ENCODE measurements around the gene SLC25A31.

The SLC25A31 gene

DNA sequence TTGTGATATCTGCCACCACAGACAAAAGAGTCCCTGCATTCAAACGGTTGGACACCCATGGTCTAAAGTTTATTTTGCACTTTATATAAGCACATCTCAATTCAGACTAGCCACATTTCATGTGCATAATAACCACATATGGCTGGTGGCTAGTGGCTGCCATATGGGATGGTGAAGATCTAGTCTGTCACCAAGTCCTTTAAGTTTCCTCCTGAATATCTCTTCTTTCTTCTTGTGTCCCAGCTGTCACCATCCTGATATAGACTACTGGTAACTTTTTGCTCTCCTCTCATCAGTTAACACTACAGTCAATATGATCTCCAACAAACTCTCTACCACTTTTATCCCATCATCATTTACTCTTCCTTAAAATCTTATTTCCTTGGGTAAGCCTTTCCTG is 61.2 kb downstream of the SLC25A31 start:
- DNase-seq (ENCODE audit: low spot score): no peak
- TF ChIP-seq, protein P1, sequence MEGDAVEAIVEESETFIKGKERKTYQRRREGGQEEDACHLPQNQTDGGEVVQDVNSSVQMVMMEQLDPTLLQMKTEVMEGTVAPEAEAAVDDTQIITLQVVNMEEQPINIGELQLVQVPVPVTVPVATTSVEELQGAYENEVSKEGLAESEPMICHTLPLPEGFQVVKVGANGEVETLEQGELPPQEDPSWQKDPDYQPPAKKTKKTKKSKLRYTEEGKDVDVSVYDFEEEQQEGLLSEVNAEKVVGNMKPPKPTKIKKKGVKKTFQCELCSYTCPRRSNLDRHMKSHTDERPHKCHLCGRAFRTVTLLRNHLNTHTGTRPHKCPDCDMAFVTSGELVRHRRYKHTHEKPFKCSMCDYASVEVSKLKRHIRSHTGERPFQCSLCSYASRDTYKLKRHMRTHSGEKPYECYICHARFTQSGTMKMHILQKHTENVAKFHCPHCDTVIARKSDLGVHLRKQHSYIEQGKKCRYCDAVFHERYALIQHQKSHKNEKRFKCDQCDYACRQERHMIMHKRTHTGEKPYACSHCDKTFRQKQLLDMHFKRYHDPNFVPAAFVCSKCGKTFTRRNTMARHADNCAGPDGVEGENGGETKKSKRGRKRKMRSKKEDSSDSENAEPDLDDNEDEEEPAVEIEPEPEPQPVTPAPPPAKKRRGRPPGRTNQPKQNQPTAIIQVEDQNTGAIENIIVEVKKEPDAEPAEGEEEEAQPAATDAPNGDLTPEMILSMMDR (IDR thresholded peaks at IDR 0.05; ENCODE audit: borderline replicate concordance, control extremely low read depth, extremely low read depth, insufficient read depth, missing control alignments): no peak
- in situ Hi-C loops (cut with MboI; ENCODE audit: low sequenced_read_pairs, unreplicated experiment): no loop called here

DNA sequence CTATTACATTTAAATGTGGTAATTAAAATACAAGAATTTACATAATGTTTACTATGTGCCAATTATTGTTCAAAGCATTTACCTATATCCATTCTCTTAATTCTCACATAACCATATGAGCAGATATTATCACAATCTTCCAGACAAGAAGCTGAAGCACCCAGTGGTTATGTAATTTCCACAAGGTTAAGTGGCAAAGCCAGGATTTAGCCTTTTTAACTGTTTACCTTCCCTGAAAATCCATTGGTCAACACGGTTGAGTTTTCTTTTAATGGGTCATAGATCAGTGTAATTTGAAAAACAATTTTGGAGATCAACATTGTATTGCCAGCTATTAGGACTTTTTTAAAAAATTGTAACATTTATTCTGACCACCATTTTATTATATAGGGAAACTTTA is 63.3 kb downstream of the SLC25A31 start:
- TF ChIP-seq, protein P1 (IDR thresholded peaks at IDR 0.05; ENCODE audit: borderline replicate concordance, control extremely low read depth, extremely low read depth, insufficient read depth, missing control alignments): no peak
- in situ Hi-C loops (cut with MboI; ENCODE audit: low sequenced_read_pairs, unreplicated experiment): no loop called here
- DNase-seq (ENCODE audit: low spot score): no peak

DNA sequence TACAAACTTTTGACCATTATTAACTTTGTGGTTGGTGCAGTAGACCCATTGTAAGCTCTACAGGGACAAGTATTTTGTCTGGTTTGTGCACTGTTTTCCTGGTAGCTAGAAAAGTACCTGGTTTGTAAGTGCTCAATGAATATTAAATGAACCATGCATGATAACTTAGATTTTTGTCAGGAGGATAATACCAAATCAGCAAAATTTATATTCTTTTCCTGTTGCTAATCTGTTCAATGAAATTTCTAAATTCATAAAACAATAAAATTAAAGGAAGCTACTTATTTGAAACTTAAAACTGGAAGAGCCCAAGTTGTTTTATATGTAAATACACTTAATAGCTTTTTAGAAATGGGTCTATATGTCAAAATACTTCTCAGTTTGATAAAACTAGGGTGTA is 69.5 kb downstream of the SLC25A31 start:
- TF ChIP-seq, protein P1 (IDR thresholded peaks at IDR 0.05; ENCODE audit: borderline replicate concordance, control extremely low read depth, extremely low read depth, insufficient read depth, missing control alignments): no peak
- in situ Hi-C loops (cut with MboI; ENCODE audit: low sequenced_read_pairs, unreplicated experiment): no loop called here
- no peak for DNase-seq (ENCODE audit: low spot score)

DNA sequence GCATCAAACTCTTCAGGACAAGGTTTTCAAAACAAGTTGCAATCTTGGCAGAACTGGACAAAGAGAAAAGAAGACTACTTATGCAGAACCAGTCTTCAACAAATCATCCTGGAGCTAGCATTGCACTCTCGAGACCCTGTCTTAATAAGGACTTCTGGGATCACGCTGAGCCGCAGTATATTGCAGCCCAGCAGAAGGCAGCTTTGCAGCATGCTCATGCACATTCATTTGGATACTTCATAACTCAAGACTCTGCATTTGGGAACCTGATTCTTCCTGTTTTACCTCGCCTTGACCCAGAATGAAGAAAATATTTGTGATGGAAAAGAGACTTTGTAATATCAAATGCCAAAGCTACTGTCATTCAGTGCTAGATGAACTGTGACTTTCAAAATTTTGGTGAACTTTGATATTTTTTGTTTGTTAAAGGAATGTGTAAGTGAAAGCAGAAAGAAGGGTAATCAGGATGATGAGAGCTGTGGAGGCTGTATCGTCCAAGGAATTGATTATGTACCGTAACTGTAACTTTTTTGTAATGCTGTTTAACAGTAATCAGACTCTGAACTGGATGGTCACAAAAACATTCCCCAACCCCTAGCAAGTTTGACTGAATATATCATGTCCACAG is 79.1 kb downstream of the SLC25A31 start:
- in situ Hi-C loops (cut with MboI; ENCODE audit: low sequenced_read_pairs, unreplicated experiment): no loop called here
- TF ChIP-seq, protein P1 (IDR thresholded peaks at IDR 0.05; ENCODE audit: borderline replicate concordance, control extremely low read depth, extremely low read depth, insufficient read depth, missing control alignments): no peak
- DNase-seq (ENCODE audit: low spot score): no peak

DNA sequence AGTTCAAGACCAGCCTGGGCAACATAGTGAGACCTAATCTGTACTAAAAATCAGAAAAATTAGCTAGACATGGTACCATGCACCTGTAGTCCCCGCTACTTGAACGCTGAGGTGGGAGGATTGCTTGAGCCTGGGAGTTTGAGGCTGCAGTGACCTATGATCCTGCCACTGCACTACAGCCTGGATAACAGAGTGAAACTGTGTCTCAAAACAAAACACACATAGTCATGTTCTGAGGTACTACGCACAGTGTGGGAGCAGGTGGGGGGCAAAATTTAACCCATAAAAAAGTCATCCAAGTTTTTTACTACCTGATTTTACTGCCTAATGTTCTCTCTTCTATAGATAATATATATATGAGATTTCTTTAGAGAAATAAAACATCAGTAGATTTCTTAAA is 80.4 kb downstream of the SLC25A31 start:
- DNase-seq (ENCODE audit: low spot score): no peak
- TF ChIP-seq, protein P1 (IDR thresholded peaks at IDR 0.05; ENCODE audit: borderline replicate concordance, control extremely low read depth, extremely low read depth, insufficient read depth, missing control alignments): no peak
- in situ Hi-C loops (cut with MboI; ENCODE audit: low sequenced_read_pairs, unreplicated experiment): no loop called here

DNA sequence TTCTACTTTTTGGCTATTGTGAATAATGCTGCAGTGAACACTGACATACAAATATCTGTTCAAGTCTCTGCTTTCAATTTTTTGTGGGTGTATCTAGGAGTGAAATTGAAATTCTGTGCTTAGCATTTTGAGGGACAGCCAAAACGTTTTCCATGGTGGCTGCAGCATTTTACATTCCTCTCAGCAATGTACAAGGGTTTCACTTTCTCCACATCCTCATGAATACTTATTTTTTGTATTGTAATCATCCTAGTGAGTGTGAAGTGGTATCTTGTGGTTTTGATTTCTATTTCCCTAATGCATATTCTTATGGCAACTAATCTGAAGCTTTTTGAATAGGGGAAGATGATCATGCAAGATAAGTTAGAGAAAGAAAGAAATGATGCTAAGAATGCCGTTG is 92.2 kb downstream of the SLC25A31 start:
- TF ChIP-seq, protein P1 (IDR thresholded peaks at IDR 0.05; ENCODE audit: borderline replicate concordance, control extremely low read depth, extremely low read depth, insufficient read depth, missing control alignments): no peak
- no peak for DNase-seq (ENCODE audit: low spot score)
- in situ Hi-C loops (cut with MboI; ENCODE audit: low sequenced_read_pairs, unreplicated experiment): no loop called here

Data from GM13976 (cell line).